OCI-LY7 (cell line): ENCODE data around the gene FSIP1. TPM values are rescaled to one million over a fixed set of nuclear protein-coding genes. Genes with fewer than 3 reads are reported as not detected.

Source experiments
- BruUV-seq: library from RNA; stranded (reverse); fragments of 400-500 nt; replicated peaks from 2 replicates; lab custom pipeline; 2021; lab: Mats Ljungman, UMichigan
- CTCF ChIA-PET: fragments of 300-600 bp; sonication (Branson Sonifier 250); formaldehyde crosslinking; loops from one replicate; lab custom pipeline; 2022; ENCODE audit warnings: antibody characterized with exemption; ENCODE audit not compliant: unreplicated experiment; lab: Charles Lee
- POLR2A ChIA-PET: fragments of 300-600 bp; sonication (Branson Sonifier 250); formaldehyde crosslinking; loops from one replicate; lab custom pipeline; 2022; ENCODE audit warnings: antibody characterized with exemption; lab: Charles Lee
- DNase-seq: peaks from one replicate; pipeline ENCODE4 v3.0.0-alpha.2; 2015; ENCODE audit warnings: low spot score
- H2AFZ ChIP-seq: fragments of 200-600 bp; sonication (generic), shearing (Covaris generic); 2 replicates; pipeline ENCODE4 v1.6.1; 2014; ENCODE audit warnings: mild to moderate bottlenecking, antibody characterized with exemption, low read length, moderate library complexity
- H3K27ac ChIP-seq: fragments of 200-600 bp; sonication (generic); 2 replicates; pipeline ENCODE4 v1.5.1; 2014; ENCODE audit warnings: mixed run types, low read depth, mild to moderate bottlenecking, moderate library complexity, low read length, inconsistent platforms; ENCODE audit not compliant: poor library complexity, severe bottlenecking
- H3K36me3 ChIP-seq: fragments of 200-600 bp; sonication (generic); 2 replicates; pipeline ENCODE4 v1.6.1; 2014; ENCODE audit warnings: mild to moderate bottlenecking, antibody characterized with exemption, low read length, moderate library complexity, mixed read lengths; ENCODE audit not compliant: insufficient read depth
- H3K4me1 ChIP-seq: fragments of 200-600 bp; sonication (generic); 2 replicates; pipeline ENCODE4 v1.5.1; 2014; ENCODE audit warnings: mild to moderate bottlenecking, low read length; ENCODE audit not compliant: insufficient read depth, poor library complexity, severe bottlenecking
- H3K4me2 ChIP-seq: fragments of 200-600 bp; sonication (generic); 2 replicates; pipeline ENCODE4 v1.6.1; 2014; ENCODE audit warnings: mild to moderate bottlenecking, low read length
- H3K4me3 ChIP-seq: fragments of 200-600 bp; sonication (generic); 2 replicates; pipeline ENCODE4 v1.5.1; 2014; ENCODE audit warnings: mild to moderate bottlenecking, low read depth, low read length; ENCODE audit not compliant: poor library complexity, severe bottlenecking
- H3K79me2 ChIP-seq: fragments of 200-600 bp; sonication (generic); 2 replicates; pipeline ENCODE4 v1.6.1; 2016; ENCODE audit warnings: low read depth, mild to moderate bottlenecking, low read length, moderate library complexity, mixed read lengths; ENCODE audit not compliant: insufficient read depth
- H3K9me2 ChIP-seq: fragments of 200-600 bp; sonication (generic); 2 replicates; pipeline ENCODE4 v1.6.1; 2016; ENCODE audit warnings: mild to moderate bottlenecking, low read length, mixed read lengths; ENCODE audit not compliant: insufficient read depth
- H3K9me3 ChIP-seq: fragments of 200-600 bp; sonication (generic); 2 replicates; pipeline ENCODE4 v1.6.1; 2014; ENCODE audit warnings: mild to moderate bottlenecking, mixed run types, low read length, mixed read lengths
- H4K20me1 ChIP-seq: fragments of 200-600 bp; sonication (generic); 2 replicates; pipeline ENCODE4 v1.6.1; 2014; ENCODE audit warnings: mild to moderate bottlenecking, antibody characterized with exemption, low read length, moderate library complexity, mixed read lengths; ENCODE audit not compliant: insufficient read depth
- EZH2phosphoT487 ChIP-seq: fragments of 200-600 bp; sonication (generic); IDR thresholded peaks from 2 replicates; pipeline ENCODE4 v1.6.1; 2018; ENCODE audit warnings: low read depth, borderline replicate concordance, mild to moderate bottlenecking, mixed run types, antibody characterized with exemption, low read length, moderate library complexity, mixed read lengths
- intact Hi-C: fragments of 100-400 bp; cut with micrococcal nuclease; formaldehyde crosslinking; loops from one replicate; pipeline ENCODE4 v1.10.0; 2022; ENCODE audit not compliant: unreplicated experiment
- total RNA-seq, 2 experiments: library from RNA; depleted of rRNA in 1 of 2; stranded (reverse); fragments of >200 nt in 1 of 2; shearing (Covaris generic) in 1 of 2; gene quantifications; 2 replicates each; pipeline ENCODE4 v1.2.3, GENCODE V29; 2014 to 2022
- TF ChIP-seq, protein P1 (sequence below): fragments of 200-600 bp; sonication (generic); conservative IDR thresholded peaks from 2 replicates; pipeline ENCODE4 v1.5.1; 2014; ENCODE audit warnings: mild to moderate bottlenecking, antibody characterized with exemption, low read length, moderate library complexity, mixed read lengths

FSIP1 gene
- total RNA-seq, 2 experiments from 2014 or later = 0.28 to 0.65 TPM

DNA sequence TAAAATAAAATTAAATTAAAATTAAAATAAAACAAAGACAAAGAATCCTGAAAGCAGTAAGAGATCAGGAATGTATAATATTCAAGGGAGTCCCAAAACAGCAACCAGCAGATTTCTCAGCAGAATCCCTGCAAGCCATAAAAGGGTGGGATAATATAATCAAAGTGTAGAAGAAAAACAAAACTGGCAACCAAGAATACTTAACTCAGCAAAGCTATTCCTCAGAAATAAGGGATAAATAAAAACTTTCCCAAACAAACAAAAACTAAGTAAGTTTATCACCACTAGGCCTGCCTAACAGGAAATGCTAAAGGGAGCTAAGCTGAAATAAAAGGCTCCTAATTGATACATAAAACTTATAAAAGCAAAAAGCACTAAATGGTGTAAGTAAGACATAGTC lies 172.0 kb downstream of the FSIP1 start:
- TF ChIP-seq, protein P1, sequence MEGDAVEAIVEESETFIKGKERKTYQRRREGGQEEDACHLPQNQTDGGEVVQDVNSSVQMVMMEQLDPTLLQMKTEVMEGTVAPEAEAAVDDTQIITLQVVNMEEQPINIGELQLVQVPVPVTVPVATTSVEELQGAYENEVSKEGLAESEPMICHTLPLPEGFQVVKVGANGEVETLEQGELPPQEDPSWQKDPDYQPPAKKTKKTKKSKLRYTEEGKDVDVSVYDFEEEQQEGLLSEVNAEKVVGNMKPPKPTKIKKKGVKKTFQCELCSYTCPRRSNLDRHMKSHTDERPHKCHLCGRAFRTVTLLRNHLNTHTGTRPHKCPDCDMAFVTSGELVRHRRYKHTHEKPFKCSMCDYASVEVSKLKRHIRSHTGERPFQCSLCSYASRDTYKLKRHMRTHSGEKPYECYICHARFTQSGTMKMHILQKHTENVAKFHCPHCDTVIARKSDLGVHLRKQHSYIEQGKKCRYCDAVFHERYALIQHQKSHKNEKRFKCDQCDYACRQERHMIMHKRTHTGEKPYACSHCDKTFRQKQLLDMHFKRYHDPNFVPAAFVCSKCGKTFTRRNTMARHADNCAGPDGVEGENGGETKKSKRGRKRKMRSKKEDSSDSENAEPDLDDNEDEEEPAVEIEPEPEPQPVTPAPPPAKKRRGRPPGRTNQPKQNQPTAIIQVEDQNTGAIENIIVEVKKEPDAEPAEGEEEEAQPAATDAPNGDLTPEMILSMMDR = no peak
- no peak for TF ChIP-seq EZH2phosphoT487
- BruUV-seq = no TSS peak
- Histone ChIP-seq H3K4me3 (no peak overlapping the region), H2AFZ (no peak overlapping the region), H3K9me3 (0 out of 2 replicates have a peak, but pooled peaks cover 7% of the 10 kb centered on the region), H3K9me2 (no peaks in the 10 kb centered on the region), H3K79me2 (no peaks in the 10 kb centered on the region), H3K36me3 (no peaks in the 10 kb centered on the region), H3K27ac (no peak overlapping the region), H3K4me2 (no peak overlapping the region), H4K20me1 (no peaks in the 10 kb centered on the region), H3K4me1 (no peaks in the 10 kb centered on the region)
- DNase-seq = no peak
- CTCF ChIA-PET = no interaction called here
- intact Hi-C loops = no loop called here
- POLR2A ChIA-PET = interaction anchor here (1.0 kb wide), 1 partner anchor 19 kb away, joined by 3 read pairs; no protein-coding TSS in a partner anchor

DNA sequence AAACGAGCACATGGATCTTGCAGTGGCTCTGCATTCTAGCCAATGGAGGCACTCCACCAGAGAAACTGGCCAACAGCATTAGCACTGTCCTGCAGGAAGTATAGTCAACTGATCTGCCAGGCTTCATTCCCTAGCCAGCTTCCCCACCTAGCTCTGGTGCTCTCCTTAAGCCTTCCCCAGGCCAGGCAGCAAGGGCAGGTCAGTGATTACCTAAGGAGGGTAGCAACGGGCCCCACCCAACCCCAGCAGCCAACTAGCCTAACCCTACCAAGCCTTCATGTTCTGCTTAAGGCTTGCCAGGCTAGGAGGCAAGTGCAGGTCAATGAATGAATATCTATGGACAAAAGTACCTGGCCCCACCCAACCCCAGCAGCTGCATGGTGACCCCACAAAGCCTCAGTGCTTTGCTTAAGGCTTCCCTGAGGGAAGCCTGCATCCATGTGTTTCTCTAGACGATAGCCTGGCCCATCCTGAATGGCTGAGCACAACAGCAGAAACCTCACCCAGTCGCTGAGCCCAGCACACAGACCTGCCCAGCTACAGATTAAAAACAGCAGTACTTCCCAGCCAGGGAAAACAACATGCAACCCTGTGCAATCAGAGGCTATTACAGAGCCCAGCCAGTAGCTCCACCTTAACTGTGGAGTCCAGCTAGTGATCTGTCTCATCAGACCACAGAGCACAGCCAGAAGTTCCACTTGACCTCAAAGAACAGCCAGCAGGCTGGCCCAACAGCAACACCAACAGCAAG lies 173.3 kb downstream of the FSIP1 start:
- intact Hi-C loops = no loop called here
- Histone ChIP-seq H3K4me3 (no peak overlapping the region), H3K27ac (no peak overlapping the region), H3K4me2 (no peak overlapping the region), H3K36me3 (no peaks in the 10 kb centered on the region), H3K4me1 (no peaks in the 10 kb centered on the region), H2AFZ (no peak overlapping the region), H4K20me1 (no peaks in the 10 kb centered on the region), H3K79me2 (no peaks in the 10 kb centered on the region), H3K9me2 (no peaks in the 10 kb centered on the region), H3K9me3 (0 out of 2 replicates have a peak, but pooled peaks cover 7% of the 10 kb centered on the region)
- no TSS peak for BruUV-seq
- no peak for DNase-seq
- CTCF ChIA-PET = no interaction called here
- POLR2A ChIA-PET = interaction anchor here (0.5 kb wide), 1 partner anchor 1829 kb away, joined by 3 read pairs; no protein-coding TSS in a partner anchor
- TF ChIP-seq EZH2phosphoT487 = no peak
- TF ChIP-seq, protein P1 = no peak
